ENCODE results near the gene ZNHIT6. TPM values are rescaled to one million over a fixed set of nuclear protein-coding genes. Genes with fewer than 3 reads are reported as not detected.

ZNHIT6 gene
- total RNA-seq, 1 donor from 2014 or later, result 20.0 TPM

DNA sequence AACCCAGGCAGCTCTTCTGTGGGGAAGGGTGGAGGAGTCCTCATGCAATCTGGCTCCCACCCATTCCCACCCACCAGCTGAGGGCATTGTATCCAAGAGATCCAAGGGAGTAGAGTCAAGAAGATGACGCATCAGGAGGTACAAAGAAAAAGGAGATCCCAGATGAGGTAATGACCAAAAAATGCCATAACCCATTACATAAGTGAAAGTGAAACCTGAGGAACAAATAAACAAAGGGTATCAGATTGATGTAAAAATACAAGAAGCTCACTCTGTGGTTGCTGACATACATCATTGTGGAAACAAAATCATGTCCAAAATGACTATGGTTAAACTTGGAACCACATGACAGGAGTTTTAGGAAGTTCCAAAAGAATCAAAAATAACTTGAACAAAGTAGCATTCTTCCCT is 85.2 kb downstream of the ZNHIT6 start:
- H3K4me3 Mint-ChIP-seq (ENCODE audit: unreplicated experiment), result no peak overlapping the region
- peaks cover 12% of the 10 kb centered on the region for H3K9me3 Mint-ChIP-seq (ENCODE audit: unreplicated experiment)
- H3K27ac Mint-ChIP-seq (ENCODE audit: unreplicated experiment), result peak overlapping the region; percentile 29
- H3K36me3 Mint-ChIP-seq (ENCODE audit: unreplicated experiment), result peaks cover 8% of the 10 kb centered on the region
- H3K27me3 Mint-ChIP-seq (ENCODE audit: unreplicated experiment), result no peaks in the 10 kb centered on the region
- peaks cover 37% of the 10 kb centered on the region for H3K4me1 Mint-ChIP-seq (ENCODE audit: unreplicated experiment)
- TF ChIP-seq, protein P1, sequence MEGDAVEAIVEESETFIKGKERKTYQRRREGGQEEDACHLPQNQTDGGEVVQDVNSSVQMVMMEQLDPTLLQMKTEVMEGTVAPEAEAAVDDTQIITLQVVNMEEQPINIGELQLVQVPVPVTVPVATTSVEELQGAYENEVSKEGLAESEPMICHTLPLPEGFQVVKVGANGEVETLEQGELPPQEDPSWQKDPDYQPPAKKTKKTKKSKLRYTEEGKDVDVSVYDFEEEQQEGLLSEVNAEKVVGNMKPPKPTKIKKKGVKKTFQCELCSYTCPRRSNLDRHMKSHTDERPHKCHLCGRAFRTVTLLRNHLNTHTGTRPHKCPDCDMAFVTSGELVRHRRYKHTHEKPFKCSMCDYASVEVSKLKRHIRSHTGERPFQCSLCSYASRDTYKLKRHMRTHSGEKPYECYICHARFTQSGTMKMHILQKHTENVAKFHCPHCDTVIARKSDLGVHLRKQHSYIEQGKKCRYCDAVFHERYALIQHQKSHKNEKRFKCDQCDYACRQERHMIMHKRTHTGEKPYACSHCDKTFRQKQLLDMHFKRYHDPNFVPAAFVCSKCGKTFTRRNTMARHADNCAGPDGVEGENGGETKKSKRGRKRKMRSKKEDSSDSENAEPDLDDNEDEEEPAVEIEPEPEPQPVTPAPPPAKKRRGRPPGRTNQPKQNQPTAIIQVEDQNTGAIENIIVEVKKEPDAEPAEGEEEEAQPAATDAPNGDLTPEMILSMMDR (IDR thresholded peaks at IDR 0.05), result no peak
- DNase-seq (ENCODE audit: extremely low spot score, unreplicated experiment), result no peak

DNA sequence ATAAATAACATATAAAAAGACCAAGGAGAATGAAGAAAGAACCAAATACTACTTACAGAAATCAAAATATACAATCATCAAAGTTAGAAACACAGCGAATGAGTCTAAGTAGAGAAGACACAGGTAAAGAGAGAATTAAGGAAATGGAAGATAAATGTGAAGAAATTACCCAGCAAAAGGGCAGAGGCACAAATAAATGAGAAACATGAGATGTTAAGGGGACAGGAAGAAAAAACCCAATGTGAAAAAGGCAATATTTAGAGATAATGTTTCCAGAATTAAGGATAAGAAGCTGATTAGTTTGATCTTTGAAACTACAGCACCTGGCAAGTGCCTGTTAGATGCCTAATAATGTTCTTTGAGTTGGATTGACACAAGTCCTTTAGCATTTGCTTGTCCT is 86.8 kb downstream of the ZNHIT6 start:
- peaks cover 12% of the 10 kb centered on the region for H3K9me3 Mint-ChIP-seq (ENCODE audit: unreplicated experiment)
- no peak overlapping the region for H3K4me3 Mint-ChIP-seq (ENCODE audit: unreplicated experiment)
- DNase-seq (ENCODE audit: extremely low spot score, unreplicated experiment), result no peak
- peaks cover 35% of the 10 kb centered on the region for H3K4me1 Mint-ChIP-seq (ENCODE audit: unreplicated experiment)
- peaks cover 8% of the 10 kb centered on the region for H3K36me3 Mint-ChIP-seq (ENCODE audit: unreplicated experiment)
- no peaks in the 10 kb centered on the region for H3K27me3 Mint-ChIP-seq (ENCODE audit: unreplicated experiment)
- TF ChIP-seq, protein P1 (IDR thresholded peaks at IDR 0.05), result no peak
- no peak overlapping the region for H3K27ac Mint-ChIP-seq (ENCODE audit: unreplicated experiment)

DNA sequence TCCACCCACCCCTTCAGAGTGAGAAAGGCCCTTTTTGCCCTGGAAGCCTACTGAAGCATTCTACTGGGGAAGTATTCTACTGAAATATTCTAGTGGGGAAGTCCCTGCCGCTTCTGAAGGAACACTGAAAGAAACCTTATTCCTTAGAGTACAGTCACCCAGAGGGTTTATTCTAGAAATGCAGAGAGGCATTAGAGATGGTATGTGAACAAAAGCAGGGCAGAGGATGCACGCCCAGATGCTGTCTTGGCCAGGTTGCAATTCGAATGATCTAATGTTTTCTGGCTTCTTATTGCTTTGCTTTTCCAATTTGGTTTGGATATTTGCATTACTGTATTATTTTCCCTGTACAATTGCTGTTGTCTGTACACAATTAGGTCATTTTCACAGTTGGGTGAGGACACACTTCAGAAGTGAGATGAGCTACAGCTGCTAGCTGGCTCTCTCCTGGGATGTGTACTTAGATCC is 90.6 kb downstream of the ZNHIT6 start:
- TF ChIP-seq, protein P1 (IDR thresholded peaks at IDR 0.05), result no peak
- H3K9me3 Mint-ChIP-seq (ENCODE audit: unreplicated experiment), result peaks cover 12% of the 10 kb centered on the region
- DNase-seq (ENCODE audit: extremely low spot score, unreplicated experiment), result no peak
- H3K36me3 Mint-ChIP-seq (ENCODE audit: unreplicated experiment), result peaks cover 8% of the 10 kb centered on the region
- H3K4me3 Mint-ChIP-seq (ENCODE audit: unreplicated experiment), result no peak overlapping the region
- H3K4me1 Mint-ChIP-seq (ENCODE audit: unreplicated experiment), result peaks cover 31% of the 10 kb centered on the region
- H3K27ac Mint-ChIP-seq (ENCODE audit: unreplicated experiment), result peak overlapping the region; percentile 80
- no peaks in the 10 kb centered on the region for H3K27me3 Mint-ChIP-seq (ENCODE audit: unreplicated experiment)

DNA sequence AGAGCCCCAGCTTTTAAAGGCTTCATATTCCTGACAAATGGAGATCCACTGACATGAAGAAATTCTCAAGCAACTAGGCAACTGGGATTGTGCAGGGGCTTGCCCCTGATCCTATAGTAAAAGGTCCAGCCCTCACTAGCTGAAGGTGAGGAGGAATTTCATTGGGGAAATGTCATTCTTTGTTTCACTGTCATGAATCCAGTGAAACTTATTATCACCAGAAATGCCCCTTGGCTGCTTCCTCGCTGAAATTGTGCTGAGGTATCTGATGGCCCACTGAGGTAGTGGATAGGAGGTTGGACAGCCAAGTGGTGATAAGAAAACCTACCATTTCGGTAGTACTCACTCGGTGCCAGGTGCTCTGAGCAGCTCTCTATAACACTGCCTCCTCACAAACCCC is 91.5 kb downstream of the ZNHIT6 start:
- no peaks in the 10 kb centered on the region for H3K27me3 Mint-ChIP-seq (ENCODE audit: unreplicated experiment)
- peaks cover 40% of the 10 kb centered on the region for H3K4me1 Mint-ChIP-seq (ENCODE audit: unreplicated experiment)
- TF ChIP-seq, protein P1 (IDR thresholded peaks at IDR 0.05), result no peak
- peaks cover 3% of the 10 kb centered on the region for H3K36me3 Mint-ChIP-seq (ENCODE audit: unreplicated experiment)
- DNase-seq (ENCODE audit: extremely low spot score, unreplicated experiment), result no peak
- peaks cover 6% of the 10 kb centered on the region for H3K9me3 Mint-ChIP-seq (ENCODE audit: unreplicated experiment)
- H3K4me3 Mint-ChIP-seq (ENCODE audit: unreplicated experiment), result no peak overlapping the region
- peak overlapping the region; percentile 34 for H3K27ac Mint-ChIP-seq (ENCODE audit: unreplicated experiment)

DNA sequence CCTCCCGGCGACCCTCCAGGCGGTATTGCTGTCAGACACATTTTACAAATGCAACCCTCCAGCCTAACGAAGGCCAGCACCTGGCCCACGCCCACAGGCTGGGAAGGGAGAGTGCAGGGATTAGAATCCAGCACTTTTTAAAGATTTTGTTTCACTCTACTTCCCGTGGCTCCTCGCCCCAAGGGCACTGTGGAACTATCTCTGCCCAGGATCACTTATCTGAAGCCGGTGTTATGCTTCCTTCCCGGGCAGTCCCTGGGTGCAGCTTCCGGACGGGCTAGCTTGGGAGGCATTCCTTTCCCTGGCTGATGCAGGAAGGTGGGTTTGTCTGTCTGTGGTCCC is 91.9 kb downstream of the ZNHIT6 start:
- peaks cover 4% of the 10 kb centered on the region for H3K9me3 Mint-ChIP-seq (ENCODE audit: unreplicated experiment)
- TF ChIP-seq, protein P1 (IDR thresholded peaks at IDR 0.05), result no peak
- no peak for DNase-seq (ENCODE audit: extremely low spot score, unreplicated experiment)
- peaks cover 1% of the 10 kb centered on the region for H3K36me3 Mint-ChIP-seq (ENCODE audit: unreplicated experiment)
- H3K4me1 Mint-ChIP-seq (ENCODE audit: unreplicated experiment), result peaks cover 44% of the 10 kb centered on the region
- no peaks in the 10 kb centered on the region for H3K27me3 Mint-ChIP-seq (ENCODE audit: unreplicated experiment)
- H3K27ac Mint-ChIP-seq (ENCODE audit: unreplicated experiment), result peak overlapping the region; percentile 34
- no peak overlapping the region for H3K4me3 Mint-ChIP-seq (ENCODE audit: unreplicated experiment)
